Liver (tissue), 2 donors: ENCODE data around the gene CTSW.

Source experiments
- MAX ChIP-seq: IDR thresholded peaks from 2 replicates; pipeline ENCODE4 v1.6.1; 2016; ENCODE audit warnings: antibody characterized with exemption
- TF ChIP-seq, protein P1 (sequence below): fragments of 150-350 bp; IDR thresholded peaks from 2 replicates; pipeline ENCODE4 v1.5.1; 2017; ENCODE audit warnings: improper control_type of control experiment, low read depth, low read length; ENCODE audit not compliant: missing input control
- donor health status: healthy.

DNA sequence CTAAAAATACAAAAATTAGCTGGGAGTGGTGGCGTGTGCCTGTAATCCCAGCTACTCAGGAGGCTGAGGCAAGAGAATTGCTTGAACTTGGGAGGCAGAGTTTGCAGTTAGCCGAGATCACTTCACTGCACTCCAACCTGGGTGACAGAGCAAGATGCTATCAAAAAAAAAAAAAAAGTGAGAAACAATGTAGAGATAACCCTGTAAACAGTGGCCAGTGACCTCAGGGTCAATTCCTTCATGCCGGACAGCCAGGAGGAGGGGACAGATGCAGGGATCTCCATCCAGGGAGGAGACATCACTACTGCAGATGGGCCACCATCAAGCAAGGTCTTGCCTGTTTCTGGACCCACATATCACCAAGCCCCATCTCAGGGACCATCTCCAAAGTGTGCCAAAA is 31.9 kb upstream of the CTSW start:
- TF ChIP-seq, protein P1, sequence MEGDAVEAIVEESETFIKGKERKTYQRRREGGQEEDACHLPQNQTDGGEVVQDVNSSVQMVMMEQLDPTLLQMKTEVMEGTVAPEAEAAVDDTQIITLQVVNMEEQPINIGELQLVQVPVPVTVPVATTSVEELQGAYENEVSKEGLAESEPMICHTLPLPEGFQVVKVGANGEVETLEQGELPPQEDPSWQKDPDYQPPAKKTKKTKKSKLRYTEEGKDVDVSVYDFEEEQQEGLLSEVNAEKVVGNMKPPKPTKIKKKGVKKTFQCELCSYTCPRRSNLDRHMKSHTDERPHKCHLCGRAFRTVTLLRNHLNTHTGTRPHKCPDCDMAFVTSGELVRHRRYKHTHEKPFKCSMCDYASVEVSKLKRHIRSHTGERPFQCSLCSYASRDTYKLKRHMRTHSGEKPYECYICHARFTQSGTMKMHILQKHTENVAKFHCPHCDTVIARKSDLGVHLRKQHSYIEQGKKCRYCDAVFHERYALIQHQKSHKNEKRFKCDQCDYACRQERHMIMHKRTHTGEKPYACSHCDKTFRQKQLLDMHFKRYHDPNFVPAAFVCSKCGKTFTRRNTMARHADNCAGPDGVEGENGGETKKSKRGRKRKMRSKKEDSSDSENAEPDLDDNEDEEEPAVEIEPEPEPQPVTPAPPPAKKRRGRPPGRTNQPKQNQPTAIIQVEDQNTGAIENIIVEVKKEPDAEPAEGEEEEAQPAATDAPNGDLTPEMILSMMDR: no peak
- TF ChIP-seq MAX: no peak
